Upper lobe of left lung (tissue), 4 donors: ENCODE measurements around the gene MAMSTR.

Experiments used
- EP300 ChIP-seq, 4 donors: sonication (generic); formaldehyde crosslinking; IDR thresholded peaks; one replicate each; pipeline ENCODE4 v1.5.1; 2017; ENCODE audit warnings: antibody characterized with exemption in 4 of 4, control low read depth in 2 of 4
- POLR2A ChIP-seq, 4 donors: fragments of 450-650 bp; IDR thresholded peaks; one replicate each; pipeline ENCODE4 v1.5.1; 2016 to 2017; ENCODE audit warnings: antibody characterized with exemption in 4 of 4, mild to moderate bottlenecking in 2 of 4
- POLR2AphosphoS5 ChIP-seq, 2 donors: sonication (generic); formaldehyde crosslinking; IDR thresholded peaks; one replicate each; pipeline ENCODE4 v1.5.1; 2017; ENCODE audit warnings: antibody characterized with exemption in 2 of 2
- TF ChIP-seq, protein P1 (sequence below), 6 experiments: fragments of 450-650 bp in 4 of 6; fragments of 200-600 bp in 2 of 6; sonication (generic) in 2 of 6; IDR thresholded peaks; one replicate each; pipeline ENCODE4 v1.5.1; 2016 to 2019; ENCODE audit warnings: antibody characterized with exemption in 6 of 6

DNA sequence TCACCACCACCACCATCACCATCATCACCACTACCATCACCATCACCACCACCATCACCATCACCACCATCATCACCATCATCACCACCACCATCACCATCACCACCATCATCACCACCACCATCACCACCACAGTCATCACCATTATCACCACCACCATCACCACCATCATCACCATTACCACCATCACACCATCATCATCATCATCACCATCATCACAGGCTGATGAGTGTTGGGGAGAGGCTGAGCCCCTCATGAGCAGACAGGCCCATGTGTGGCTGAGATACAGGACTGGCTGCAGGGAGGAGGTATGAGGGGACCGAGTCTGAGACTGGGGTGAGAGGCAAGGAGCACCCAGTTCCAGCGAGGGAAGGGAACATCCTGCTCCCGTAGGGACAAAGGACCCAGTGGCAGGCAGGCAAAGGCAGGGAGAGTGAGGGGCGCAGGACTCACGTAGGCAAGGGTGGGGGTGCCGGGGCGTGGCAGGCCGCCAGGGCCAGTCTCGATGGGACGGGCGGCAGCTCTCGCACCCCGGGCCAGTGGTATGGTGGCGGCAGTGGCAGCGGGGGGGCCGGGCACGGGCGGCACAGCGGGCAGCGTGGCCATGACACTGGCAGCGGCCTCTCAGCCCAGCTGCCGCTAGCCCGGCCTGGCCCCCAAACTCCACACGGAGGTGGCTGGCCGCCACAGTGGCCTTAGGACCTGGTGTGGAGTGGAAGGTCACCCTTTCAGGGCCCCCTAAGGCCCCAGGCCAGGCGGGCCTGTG lies 49.4 kb downstream of the MAMSTR start:
- TF ChIP-seq, protein P1, sequence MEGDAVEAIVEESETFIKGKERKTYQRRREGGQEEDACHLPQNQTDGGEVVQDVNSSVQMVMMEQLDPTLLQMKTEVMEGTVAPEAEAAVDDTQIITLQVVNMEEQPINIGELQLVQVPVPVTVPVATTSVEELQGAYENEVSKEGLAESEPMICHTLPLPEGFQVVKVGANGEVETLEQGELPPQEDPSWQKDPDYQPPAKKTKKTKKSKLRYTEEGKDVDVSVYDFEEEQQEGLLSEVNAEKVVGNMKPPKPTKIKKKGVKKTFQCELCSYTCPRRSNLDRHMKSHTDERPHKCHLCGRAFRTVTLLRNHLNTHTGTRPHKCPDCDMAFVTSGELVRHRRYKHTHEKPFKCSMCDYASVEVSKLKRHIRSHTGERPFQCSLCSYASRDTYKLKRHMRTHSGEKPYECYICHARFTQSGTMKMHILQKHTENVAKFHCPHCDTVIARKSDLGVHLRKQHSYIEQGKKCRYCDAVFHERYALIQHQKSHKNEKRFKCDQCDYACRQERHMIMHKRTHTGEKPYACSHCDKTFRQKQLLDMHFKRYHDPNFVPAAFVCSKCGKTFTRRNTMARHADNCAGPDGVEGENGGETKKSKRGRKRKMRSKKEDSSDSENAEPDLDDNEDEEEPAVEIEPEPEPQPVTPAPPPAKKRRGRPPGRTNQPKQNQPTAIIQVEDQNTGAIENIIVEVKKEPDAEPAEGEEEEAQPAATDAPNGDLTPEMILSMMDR (IDR thresholded peaks at IDR 0.05) = no peak
- TF ChIP-seq POLR2AphosphoS5 (IDR thresholded peaks at IDR 0.05) (no peak), POLR2A (IDR thresholded peaks at IDR 0.05) (no peak), EP300 (IDR thresholded peaks at IDR 0.05) (no peak)
